Measurements from ENCODE around the gene BNC2. TPM values are rescaled to one million over a fixed set of nuclear protein-coding genes. Genes with fewer than 3 reads are reported as not detected.
A peak's percentile ranks its signal among the peaks of the same experiment; 100 is the strongest.

The BNC2 gene
- total and polyA plus RNA-seq, 2 donors (not counting 1 experiment from before 2014, with no cell fraction given), result 34.7 to 39.1 TPM

- TF ChIP-seq CTCF (conservative IDR thresholded peaks at IDR 0.05 in 1 of 2, IDR thresholded peaks at IDR 0.05 in 1 of 2; ENCODE audit: low read depth in 1 of 2, low read length in 2 of 2), result no peak
- no peak for TF ChIP-seq EZH2 (IDR thresholded peaks at IDR 0.05; ENCODE audit: low read length, missing control alignments)
- H3K27ac ChIP-seq (ENCODE audit: insufficient read depth, low read length), result no peak overlapping the region
- no peaks in the 10 kb centered on the region for H3K9me3 ChIP-seq (ENCODE audit: control insufficient read depth, insufficient read depth, low read depth, low read length)
- H3K9ac ChIP-seq (ENCODE audit: insufficient read depth, low read length), result no peak overlapping the region
- no peaks in the 10 kb centered on the region for H3K27me3 ChIP-seq (ENCODE audit: control insufficient read depth, insufficient read depth, low read length)
- no peak overlapping the region for H3K4me3 ChIP-seq (replicated peaks in 1 of 4; ENCODE audit: control extremely low read depth in 1 of 4, insufficient read depth in 1 of 4, low read depth in 3 of 4, low read length in 4 of 4)
- H4K20me1 ChIP-seq (ENCODE audit: control insufficient read depth, extremely low read depth, insufficient read depth, low read length), result no peaks in the 10 kb centered on the region
- no peak for DNase-seq (ENCODE audit: low read depth in 2 of 2)
- no peak overlapping the region for H2AFZ ChIP-seq (ENCODE audit: low read length)
- peaks cover 8% of the 10 kb centered on the region for H3K4me1 ChIP-seq (ENCODE audit: control insufficient read depth, extremely low read depth, insufficient read depth, low read length)
- H3K36me3 ChIP-seq (ENCODE audit: control insufficient read depth, insufficient read depth, low read length), result no peaks in the 10 kb centered on the region
- no peaks in the 10 kb centered on the region for H3K79me2 ChIP-seq (ENCODE audit: control insufficient read depth, insufficient read depth, low read length)
- no peak overlapping the region for H3K4me2 ChIP-seq (ENCODE audit: extremely low read depth, insufficient read depth, low read length)
Measured at GRCh38 chr9:16535555-16535954, 334.9 kb downstream of the BNC2 start.

- H3K27ac ChIP-seq (ENCODE audit: insufficient read depth, low read length), result peak overlapping the region; percentile 53
- no peak overlapping the region for H3K9ac ChIP-seq (ENCODE audit: insufficient read depth, low read length)
- no peaks in the 10 kb centered on the region for H3K27me3 ChIP-seq (ENCODE audit: control insufficient read depth, insufficient read depth, low read length)
- no peaks in the 10 kb centered on the region for H4K20me1 ChIP-seq (ENCODE audit: control insufficient read depth, extremely low read depth, insufficient read depth, low read length)
- H3K79me2 ChIP-seq (ENCODE audit: control insufficient read depth, insufficient read depth, low read length), result no peaks in the 10 kb centered on the region
- no peak overlapping the region for H2AFZ ChIP-seq (ENCODE audit: low read length)
- peak; percentile 88 for DNase-seq (ENCODE audit: low read depth in 2 of 2)
- H3K4me2 ChIP-seq (ENCODE audit: extremely low read depth, insufficient read depth, low read length), result peak overlapping the region; percentile 40
- peaks cover 8% of the 10 kb centered on the region for H3K4me1 ChIP-seq (ENCODE audit: control insufficient read depth, extremely low read depth, insufficient read depth, low read length)
- H3K4me3 ChIP-seq (replicated peaks in 1 of 4; ENCODE audit: control extremely low read depth in 1 of 4, insufficient read depth in 1 of 4, low read depth in 3 of 4, low read length in 4 of 4), result no peak overlapping the region
- no peak for TF ChIP-seq EZH2 (IDR thresholded peaks at IDR 0.05; ENCODE audit: low read length, missing control alignments)
- TF ChIP-seq CTCF (conservative IDR thresholded peaks at IDR 0.05 in 1 of 2, IDR thresholded peaks at IDR 0.05 in 1 of 2; ENCODE audit: low read depth in 1 of 2, low read length in 2 of 2), result no peak
- no peaks in the 10 kb centered on the region for H3K36me3 ChIP-seq (ENCODE audit: control insufficient read depth, insufficient read depth, low read length)
- H3K9me3 ChIP-seq (ENCODE audit: control insufficient read depth, insufficient read depth, low read depth, low read length), result no peaks in the 10 kb centered on the region
Measured at GRCh38 chr9:16532681-16533450, 337.6 kb downstream of the BNC2 start.

- peak overlapping the region; percentile 53 for H3K27ac ChIP-seq (ENCODE audit: insufficient read depth, low read length)
- H3K4me1 ChIP-seq (ENCODE audit: control insufficient read depth, extremely low read depth, insufficient read depth, low read length), result peaks cover 8% of the 10 kb centered on the region
- no peaks in the 10 kb centered on the region for H4K20me1 ChIP-seq (ENCODE audit: control insufficient read depth, extremely low read depth, insufficient read depth, low read length)
- no peaks in the 10 kb centered on the region for H3K79me2 ChIP-seq (ENCODE audit: control insufficient read depth, insufficient read depth, low read length)
- no peaks in the 10 kb centered on the region for H3K27me3 ChIP-seq (ENCODE audit: control insufficient read depth, insufficient read depth, low read length)
- no peak for TF ChIP-seq CTCF (conservative IDR thresholded peaks at IDR 0.05 in 1 of 2, IDR thresholded peaks at IDR 0.05 in 1 of 2; ENCODE audit: low read depth in 1 of 2, low read length in 2 of 2)
- TF ChIP-seq EZH2 (IDR thresholded peaks at IDR 0.05; ENCODE audit: low read length, missing control alignments), result no peak
- H3K4me3 ChIP-seq (replicated peaks in 1 of 4; ENCODE audit: control extremely low read depth in 1 of 4, insufficient read depth in 1 of 4, low read depth in 3 of 4, low read length in 4 of 4), result no peak overlapping the region
- DNase-seq (ENCODE audit: low read depth in 2 of 2), result no peak
- H3K9ac ChIP-seq (ENCODE audit: insufficient read depth, low read length), result no peak overlapping the region
- no peak overlapping the region for H3K4me2 ChIP-seq (ENCODE audit: extremely low read depth, insufficient read depth, low read length)
- no peaks in the 10 kb centered on the region for H3K36me3 ChIP-seq (ENCODE audit: control insufficient read depth, insufficient read depth, low read length)
- no peak overlapping the region for H2AFZ ChIP-seq (ENCODE audit: low read length)
- H3K9me3 ChIP-seq (ENCODE audit: control insufficient read depth, insufficient read depth, low read depth, low read length), result no peaks in the 10 kb centered on the region
Measured at GRCh38 chr9:16532272-16532671, 338.2 kb downstream of the BNC2 start.

Measured in fibroblast of lung (primary cell).